Muscle layer of colon (tissue), 2 donors: ENCODE results near the gene ARPC2.

ENCODE experiments used
- H3K27ac ChIP-seq: one replicate; pipeline ENCODE4 v1.7.0; 2013; ENCODE audit warnings: low read depth, mild to moderate bottlenecking, low read length, moderate library complexity
- H3K27me3 ChIP-seq, 2 donors: one replicate each; pipeline ENCODE4 v1.7.0; 2013; ENCODE audit warnings: low read length in 2 of 2, mild to moderate bottlenecking in 2 of 2; ENCODE audit not compliant: insufficient read depth in 2 of 2, control insufficient read depth in 1 of 2
- H3K36me3 ChIP-seq: one replicate; pipeline ENCODE4 v1.7.0; 2013; ENCODE audit warnings: mild to moderate bottlenecking, low read length; ENCODE audit not compliant: insufficient read depth
- H3K4me1 ChIP-seq: one replicate; pipeline ENCODE4 v1.7.0; 2013; ENCODE audit warnings: mild to moderate bottlenecking, low read length; ENCODE audit not compliant: insufficient read depth
- H3K4me3 ChIP-seq, 2 donors: one replicate each; pipeline ENCODE4 v1.7.0; 2013; ENCODE audit warnings: low read length in 2 of 2, low read depth in 1 of 2, mild to moderate bottlenecking in 1 of 2, moderate library complexity in 1 of 2
- H3K9ac ChIP-seq: one replicate; pipeline ENCODE4 v1.7.0; 2013; ENCODE audit warnings: low read length
- H3K9me3 ChIP-seq: one replicate; pipeline ENCODE4 v1.7.0; 2013; ENCODE audit warnings: mild to moderate bottlenecking, low read length
- donor health status: abdominal sarcoma.
- donor health status: Adenocarcinoma of cecum.

Gene ARPC2

GRCh38 chr2:218296847-218297246 lies 79.9 kb downstream of the ARPC2 start:
- H3K27ac ChIP-seq = no peak overlapping the region
- H3K9ac ChIP-seq = no peak overlapping the region

GRCh38 chr2:218298314-218298875 lies 81.4 kb downstream of the ARPC2 start:
- Histone ChIP-seq H3K27me3 (no peaks in the 10 kb centered on the region), H3K9me3 (no peaks in the 10 kb centered on the region), H3K9ac (no peak overlapping the region), H3K36me3 (no peaks in the 10 kb centered on the region), H3K4me3 (no peak overlapping the region), H3K27ac (no peak overlapping the region), H3K4me1 (no peaks in the 10 kb centered on the region)

More at GRCh38 chr2:218296847-218297246, 79.9 kb downstream of the ARPC2 start:
- H3K4me3 ChIP-seq = no peak overlapping the region
- H3K27me3 ChIP-seq = no peaks in the 10 kb centered on the region
- H3K36me3 ChIP-seq = no peaks in the 10 kb centered on the region
- peaks cover 7% of the 10 kb centered on the region for H3K4me1 ChIP-seq
- no peaks in the 10 kb centered on the region for H3K9me3 ChIP-seq

- Histone ChIP-seq H3K4me1 (no peaks in the 10 kb centered on the region), H3K4me3 (no peak overlapping the region), H3K9ac (no peak overlapping the region), H3K9me3 (no peaks in the 10 kb centered on the region), H3K27ac (no peak overlapping the region), H3K36me3 (no peaks in the 10 kb centered on the region), H3K27me3 (no peaks in the 10 kb centered on the region)
Observed at GRCh38 chr2:218300141-218300540, 83.2 kb downstream of the ARPC2 start.

- no peak overlapping the region for H3K27ac ChIP-seq
Observed at GRCh38 chr2:218301176-218301819, 84.3 kb downstream of the ARPC2 start.

More at GRCh38 chr2:218301176-218301819, 84.3 kb downstream of the ARPC2 start:
- Histone ChIP-seq H3K4me1 (no peaks in the 10 kb centered on the region), H3K9ac (no peak overlapping the region), H3K9me3 (no peaks in the 10 kb centered on the region), H3K36me3 (no peaks in the 10 kb centered on the region), H3K4me3 (no peak overlapping the region), H3K27me3 (no peaks in the 10 kb centered on the region)
